HL-60 (cell line): Measurements from ENCODE around the gene SEC61A1.
A peak's percentile ranks its signal among the peaks of the same experiment; 100 is the strongest.

Experiments used
- DNase-seq, 2 experiments: peaks; one replicate each; pipeline ENCODE4 v3.0.0-alpha.2; 2010 to 2020; ENCODE audit warnings: low read depth in 1 of 2, low spot score in 1 of 2
- H3K27ac ChIP-seq: fragments of 250-450 bp; sonication (Bioruptor Pico); replicated peaks from 2 replicates; pipeline ENCODE4 v1.5.1; 2020; ENCODE audit warnings: mild to moderate bottlenecking, moderate library complexity
- H3K27me3 ChIP-seq: fragments of 250-450 bp; sonication (Bioruptor Pico); 2 replicates; pipeline ENCODE4 v1.5.1; 2021; ENCODE audit warnings: mild to moderate bottlenecking, moderate library complexity; ENCODE audit not compliant: insufficient read depth, poor library complexity, severe bottlenecking
- H3K4me3 ChIP-seq: replicated peaks from 2 replicates; pipeline ENCODE4 v1.5.1; 2011; ENCODE audit warnings: mild to moderate bottlenecking, control low read depth, low read length; ENCODE audit not compliant: insufficient read depth
- GABPA ChIP-seq: IDR thresholded peaks from 2 replicates; pipeline ENCODE4 v1.6.1; 2012; ENCODE audit warnings: low read depth
- POLR2AphosphoS5 ChIP-seq: IDR thresholded peaks from 2 replicates; pipeline ENCODE4 v1.6.1; 2012; ENCODE audit warnings: low read depth
- SPI1 ChIP-seq: IDR thresholded peaks from 2 replicates; pipeline ENCODE4 v1.6.1; 2012; ENCODE audit warnings: low read depth, mild to moderate bottlenecking, borderline replicate concordance
- TF ChIP-seq, protein P1 (sequence below): IDR thresholded peaks from 2 replicates; pipeline ENCODE4 v1.6.1; 2012; ENCODE audit warnings: low read depth; ENCODE audit not compliant: insufficient replicate concordance
- TF ChIP-seq, protein P2 (sequence below): IDR thresholded peaks from one replicate; pipeline ENCODE4 v1.5.1; 2011; ENCODE audit warnings: low read length, control low read depth, inconsistent platforms; ENCODE audit not compliant: insufficient read depth

SEC61A1 gene

DNA sequence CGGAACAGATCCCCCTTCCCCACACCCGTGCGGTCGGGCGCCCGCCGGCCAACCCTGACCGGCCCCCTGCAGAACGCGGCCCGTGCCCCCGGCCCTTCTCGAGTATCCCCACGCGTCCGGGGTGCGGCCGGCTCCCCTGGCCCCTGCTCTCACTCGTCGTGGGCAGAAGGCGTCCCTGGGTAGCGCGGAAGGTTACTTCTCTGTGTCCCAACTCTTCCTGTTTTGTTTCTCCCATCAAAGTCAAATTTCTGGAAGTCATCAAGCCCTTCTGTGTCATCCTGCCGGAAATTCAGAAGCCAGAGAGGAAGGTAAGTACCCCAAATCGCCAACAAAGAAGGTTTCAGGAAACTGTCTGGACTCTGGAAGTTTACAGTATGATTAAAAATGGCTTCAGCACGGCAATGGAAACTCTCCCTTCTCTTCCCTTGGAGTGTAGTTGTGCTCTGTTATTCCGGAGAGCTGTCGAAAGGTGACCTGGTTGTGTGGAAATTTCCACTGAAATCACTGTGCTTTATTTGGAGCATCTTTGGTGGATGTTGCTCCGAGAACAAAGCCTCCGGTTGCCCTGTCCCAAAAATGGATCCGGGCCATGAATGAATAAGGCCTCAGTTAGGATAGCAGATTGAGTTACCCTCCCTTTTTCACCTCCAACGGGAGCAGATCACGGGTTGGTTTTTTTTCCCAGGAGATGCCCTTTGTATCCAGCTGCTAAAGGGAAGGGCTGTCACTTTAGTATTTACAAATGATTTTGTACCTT is 536 bp downstream of the SEC61A1 start:
- Histone ChIP-seq H3K4me3 (peak overlapping the region; percentile 89), H3K27ac (peak overlapping the region; percentile 98), H3K27me3 (no peaks in the 10 kb centered on the region)
- no peak for TF ChIP-seq POLR2AphosphoS5
- TF ChIP-seq, protein P1, sequence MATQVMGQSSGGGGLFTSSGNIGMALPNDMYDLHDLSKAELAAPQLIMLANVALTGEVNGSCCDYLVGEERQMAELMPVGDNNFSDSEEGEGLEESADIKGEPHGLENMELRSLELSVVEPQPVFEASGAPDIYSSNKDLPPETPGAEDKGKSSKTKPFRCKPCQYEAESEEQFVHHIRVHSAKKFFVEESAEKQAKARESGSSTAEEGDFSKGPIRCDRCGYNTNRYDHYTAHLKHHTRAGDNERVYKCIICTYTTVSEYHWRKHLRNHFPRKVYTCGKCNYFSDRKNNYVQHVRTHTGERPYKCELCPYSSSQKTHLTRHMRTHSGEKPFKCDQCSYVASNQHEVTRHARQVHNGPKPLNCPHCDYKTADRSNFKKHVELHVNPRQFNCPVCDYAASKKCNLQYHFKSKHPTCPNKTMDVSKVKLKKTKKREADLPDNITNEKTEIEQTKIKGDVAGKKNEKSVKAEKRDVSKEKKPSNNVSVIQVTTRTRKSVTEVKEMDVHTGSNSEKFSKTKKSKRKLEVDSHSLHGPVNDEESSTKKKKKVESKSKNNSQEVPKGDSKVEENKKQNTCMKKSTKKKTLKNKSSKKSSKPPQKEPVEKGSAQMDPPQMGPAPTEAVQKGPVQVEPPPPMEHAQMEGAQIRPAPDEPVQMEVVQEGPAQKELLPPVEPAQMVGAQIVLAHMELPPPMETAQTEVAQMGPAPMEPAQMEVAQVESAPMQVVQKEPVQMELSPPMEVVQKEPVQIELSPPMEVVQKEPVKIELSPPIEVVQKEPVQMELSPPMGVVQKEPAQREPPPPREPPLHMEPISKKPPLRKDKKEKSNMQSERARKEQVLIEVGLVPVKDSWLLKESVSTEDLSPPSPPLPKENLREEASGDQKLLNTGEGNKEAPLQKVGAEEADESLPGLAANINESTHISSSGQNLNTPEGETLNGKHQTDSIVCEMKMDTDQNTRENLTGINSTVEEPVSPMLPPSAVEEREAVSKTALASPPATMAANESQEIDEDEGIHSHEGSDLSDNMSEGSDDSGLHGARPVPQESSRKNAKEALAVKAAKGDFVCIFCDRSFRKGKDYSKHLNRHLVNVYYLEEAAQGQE, result no peak
- no peak for TF ChIP-seq GABPA
- TF ChIP-seq, protein P2, sequence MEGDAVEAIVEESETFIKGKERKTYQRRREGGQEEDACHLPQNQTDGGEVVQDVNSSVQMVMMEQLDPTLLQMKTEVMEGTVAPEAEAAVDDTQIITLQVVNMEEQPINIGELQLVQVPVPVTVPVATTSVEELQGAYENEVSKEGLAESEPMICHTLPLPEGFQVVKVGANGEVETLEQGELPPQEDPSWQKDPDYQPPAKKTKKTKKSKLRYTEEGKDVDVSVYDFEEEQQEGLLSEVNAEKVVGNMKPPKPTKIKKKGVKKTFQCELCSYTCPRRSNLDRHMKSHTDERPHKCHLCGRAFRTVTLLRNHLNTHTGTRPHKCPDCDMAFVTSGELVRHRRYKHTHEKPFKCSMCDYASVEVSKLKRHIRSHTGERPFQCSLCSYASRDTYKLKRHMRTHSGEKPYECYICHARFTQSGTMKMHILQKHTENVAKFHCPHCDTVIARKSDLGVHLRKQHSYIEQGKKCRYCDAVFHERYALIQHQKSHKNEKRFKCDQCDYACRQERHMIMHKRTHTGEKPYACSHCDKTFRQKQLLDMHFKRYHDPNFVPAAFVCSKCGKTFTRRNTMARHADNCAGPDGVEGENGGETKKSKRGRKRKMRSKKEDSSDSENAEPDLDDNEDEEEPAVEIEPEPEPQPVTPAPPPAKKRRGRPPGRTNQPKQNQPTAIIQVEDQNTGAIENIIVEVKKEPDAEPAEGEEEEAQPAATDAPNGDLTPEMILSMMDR, result no peak
- TF ChIP-seq SPI1, result no peak
- DNase-seq, result no peak

DNA sequence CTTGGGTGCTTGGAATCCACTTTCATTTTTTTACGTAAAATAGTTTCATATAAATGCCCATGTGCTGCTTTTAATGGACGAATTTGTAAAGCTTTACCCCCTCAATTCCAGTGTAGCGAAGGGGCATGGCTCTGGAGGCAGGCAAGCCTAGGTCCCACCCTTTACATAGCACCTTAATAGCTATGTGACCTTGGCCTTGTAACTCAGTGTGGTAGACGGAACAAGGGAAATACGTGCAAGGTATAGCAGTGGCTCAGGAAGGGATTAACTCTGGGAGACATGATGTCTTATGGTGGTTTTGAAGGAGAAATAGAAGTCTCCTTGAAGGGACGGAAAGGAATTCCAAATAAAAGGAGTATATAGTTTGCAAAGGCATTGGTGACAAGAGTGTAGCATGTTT is 1.4 kb downstream of the SEC61A1 start:
- Histone ChIP-seq H3K27ac (peak overlapping the region; percentile 98; the same call in 1 of the 2 replicates), H3K4me3 (peak overlapping the region; percentile 89), H3K27me3 (no peaks in the 10 kb centered on the region)
- TF ChIP-seq GABPA (no peak), POLR2AphosphoS5 (no peak), SPI1 (no peak)
- TF ChIP-seq, protein P1, result no peak
- TF ChIP-seq, protein P2, result no peak
- no peak for DNase-seq

DNA sequence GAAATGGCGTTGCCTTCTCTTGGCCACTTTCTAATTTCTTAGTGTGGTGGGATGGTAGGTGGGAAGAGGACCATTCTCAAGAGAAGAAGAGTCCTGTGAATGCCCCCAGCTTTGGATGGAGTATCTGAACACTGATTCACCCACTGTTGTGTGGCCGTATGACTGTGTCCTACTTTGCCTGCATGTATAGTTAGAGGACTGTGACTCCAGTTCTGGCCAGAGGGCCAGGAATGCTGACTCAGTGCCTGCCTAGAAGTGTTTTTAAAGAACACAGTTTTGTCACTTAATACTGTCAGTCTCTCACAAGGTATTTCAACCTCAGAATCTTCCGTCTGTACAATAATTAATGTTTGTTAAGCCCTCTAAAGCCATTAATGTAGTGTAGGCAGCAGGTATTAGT is 2.1 kb downstream of the SEC61A1 start:
- Histone ChIP-seq H3K4me3 (peak overlapping the region; percentile 89; the same call in 1 of the 2 replicates), H3K27me3 (no peaks in the 10 kb centered on the region), H3K27ac (0 out of 2 replicates have a peak overlapping the region, but pooled peaks have one; percentile 11)
- no peak for DNase-seq
- TF ChIP-seq, protein P1, result no peak
- TF ChIP-seq GABPA (no peak), POLR2AphosphoS5 (no peak), SPI1 (no peak)
- TF ChIP-seq, protein P2, result no peak
